Adrenal gland (tissue), 5 donors: ENCODE data around the gene SLC9A6.
"Not testable (repeated sequence)": the region's sequence is repeated elsewhere in the genome, so short reads cannot be mapped to it uniquely, and the experiment has no call there.

Experiments
- POLR2A ChIP-seq, 2 donors: fragments of 450-650 bp; IDR thresholded peaks; one replicate each; pipeline ENCODE4 v1.6.1; 2017; ENCODE audit warnings: antibody characterized with exemption in 2 of 2, mild to moderate bottlenecking in 2 of 2, moderate library complexity in 1 of 2
- TF ChIP-seq, protein P1 (sequence below), 6 experiments: fragments of 450-650 bp in 4 of 6; fragments of 200-600 bp in 2 of 6; sonication (generic) in 1 of 6; IDR thresholded peaks; 1 replicate in 5 of 6; 2 replicates in 1 of 6; pipeline versions ENCODE4 v1.5.1 to v1.8.0; 2016 to 2021; ENCODE audit warnings: antibody characterized with exemption in 6 of 6, mild to moderate bottlenecking in 2 of 6, moderate library complexity in 1 of 6
- donor health status: DM: no; HTN: no; CAD: no.

DNA sequence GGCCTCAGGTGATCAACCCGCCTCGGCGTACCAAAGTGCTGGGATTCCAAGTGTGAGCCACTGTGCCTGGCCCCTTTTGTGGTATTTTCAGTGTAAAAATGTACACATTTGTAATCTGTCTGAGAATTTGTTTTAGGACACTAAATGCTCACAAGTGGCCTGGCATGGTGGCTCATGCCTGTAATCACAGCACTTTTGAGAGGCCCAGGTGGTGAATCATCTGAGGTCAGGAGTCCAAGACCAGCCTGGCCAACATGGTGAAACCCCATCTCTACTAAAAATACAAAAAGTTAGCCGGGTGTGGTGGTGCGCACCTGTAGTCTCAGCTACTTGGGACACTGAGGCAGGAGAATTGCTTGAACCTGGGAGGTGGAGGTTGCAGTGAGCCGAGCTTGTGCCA lies 106.7 kb downstream of the SLC9A6 start:
- TF ChIP-seq, protein P1, sequence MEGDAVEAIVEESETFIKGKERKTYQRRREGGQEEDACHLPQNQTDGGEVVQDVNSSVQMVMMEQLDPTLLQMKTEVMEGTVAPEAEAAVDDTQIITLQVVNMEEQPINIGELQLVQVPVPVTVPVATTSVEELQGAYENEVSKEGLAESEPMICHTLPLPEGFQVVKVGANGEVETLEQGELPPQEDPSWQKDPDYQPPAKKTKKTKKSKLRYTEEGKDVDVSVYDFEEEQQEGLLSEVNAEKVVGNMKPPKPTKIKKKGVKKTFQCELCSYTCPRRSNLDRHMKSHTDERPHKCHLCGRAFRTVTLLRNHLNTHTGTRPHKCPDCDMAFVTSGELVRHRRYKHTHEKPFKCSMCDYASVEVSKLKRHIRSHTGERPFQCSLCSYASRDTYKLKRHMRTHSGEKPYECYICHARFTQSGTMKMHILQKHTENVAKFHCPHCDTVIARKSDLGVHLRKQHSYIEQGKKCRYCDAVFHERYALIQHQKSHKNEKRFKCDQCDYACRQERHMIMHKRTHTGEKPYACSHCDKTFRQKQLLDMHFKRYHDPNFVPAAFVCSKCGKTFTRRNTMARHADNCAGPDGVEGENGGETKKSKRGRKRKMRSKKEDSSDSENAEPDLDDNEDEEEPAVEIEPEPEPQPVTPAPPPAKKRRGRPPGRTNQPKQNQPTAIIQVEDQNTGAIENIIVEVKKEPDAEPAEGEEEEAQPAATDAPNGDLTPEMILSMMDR (IDR thresholded peaks at IDR 0.05): not testable (repeated sequence)
- TF ChIP-seq POLR2A (IDR thresholded peaks at IDR 0.05): not testable (repeated sequence)
